GM12801 (cell line): ENCODE data around the gene NID1.

ENCODE experiments used
- CTCF ChIP-seq: IDR thresholded peaks from one replicate; pipeline ENCODE4 v1.5.1; 2011; ENCODE audit warnings: control low read depth; ENCODE audit not compliant: insufficient read length; ENCODE audit errors: extremely low read depth

The NID1 gene

GRCh38 chr1:235996048-235996785 is 68.7 kb downstream of the NID1 start:
- no peak for TF ChIP-seq CTCF

GRCh38 chr1:235995511-235995910 is 69.4 kb downstream of the NID1 start:
- TF ChIP-seq CTCF, result no peak

DNA sequence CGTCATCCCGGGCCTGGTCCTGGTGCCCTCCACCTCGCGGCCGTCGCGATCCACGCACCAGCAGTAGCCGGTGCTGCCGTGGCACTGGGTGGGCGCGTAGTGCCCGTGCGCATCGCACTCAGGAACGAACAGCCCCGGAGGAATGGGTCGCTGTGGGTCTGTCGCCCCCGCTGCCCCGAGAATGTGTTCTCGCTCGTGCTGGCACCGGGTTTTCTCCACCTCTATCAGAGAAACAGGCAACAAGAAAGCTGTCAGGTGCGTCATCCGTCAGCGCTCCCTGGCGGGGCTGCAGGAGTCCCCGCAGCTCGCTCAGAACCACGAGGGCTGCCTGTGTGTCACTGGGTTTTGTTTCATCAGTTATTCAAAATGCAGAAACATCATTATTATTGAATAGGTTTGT is 71.2 kb downstream of the NID1 start:
- TF ChIP-seq CTCF, result no peak

DNA sequence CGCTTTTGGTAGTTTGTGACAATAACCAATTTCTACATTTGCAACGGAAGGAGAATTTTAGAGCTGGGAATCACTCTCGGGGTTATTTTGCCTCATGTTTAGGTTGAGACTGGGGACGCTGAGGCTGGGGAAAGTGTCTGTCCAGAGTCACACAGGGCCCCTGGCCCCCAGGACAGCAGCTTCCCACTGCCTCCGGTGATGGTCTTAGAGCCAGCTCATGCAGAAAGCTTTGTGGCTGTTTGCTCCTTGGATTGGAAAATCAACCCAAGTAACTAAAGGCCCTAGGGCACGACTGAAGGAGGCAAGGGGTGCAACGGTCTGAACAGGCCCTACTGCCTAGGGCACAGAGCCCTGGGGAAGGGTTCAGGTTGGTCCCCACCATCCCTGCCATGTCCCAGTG is 72.0 kb downstream of the NID1 start:
- no peak for TF ChIP-seq CTCF

- no peak for TF ChIP-seq CTCF
These were observed 72.5 kb downstream of the NID1 start for GRCh38 chr1:235992346-235992745.

- no peak for TF ChIP-seq CTCF
These were observed 74.5 kb downstream of the NID1 start for GRCh38 chr1:235990330-235990795.

GRCh38 chr1:235989105-235989504 is 75.8 kb downstream of the NID1 start:
- no peak for TF ChIP-seq CTCF
